ENCODE data around the gene PRDM10.
"Not testable (repeated sequence)": the region's sequence is repeated elsewhere in the genome, so short reads cannot be mapped to it uniquely, and the experiment has no call there.

The PRDM10 gene, protein sequence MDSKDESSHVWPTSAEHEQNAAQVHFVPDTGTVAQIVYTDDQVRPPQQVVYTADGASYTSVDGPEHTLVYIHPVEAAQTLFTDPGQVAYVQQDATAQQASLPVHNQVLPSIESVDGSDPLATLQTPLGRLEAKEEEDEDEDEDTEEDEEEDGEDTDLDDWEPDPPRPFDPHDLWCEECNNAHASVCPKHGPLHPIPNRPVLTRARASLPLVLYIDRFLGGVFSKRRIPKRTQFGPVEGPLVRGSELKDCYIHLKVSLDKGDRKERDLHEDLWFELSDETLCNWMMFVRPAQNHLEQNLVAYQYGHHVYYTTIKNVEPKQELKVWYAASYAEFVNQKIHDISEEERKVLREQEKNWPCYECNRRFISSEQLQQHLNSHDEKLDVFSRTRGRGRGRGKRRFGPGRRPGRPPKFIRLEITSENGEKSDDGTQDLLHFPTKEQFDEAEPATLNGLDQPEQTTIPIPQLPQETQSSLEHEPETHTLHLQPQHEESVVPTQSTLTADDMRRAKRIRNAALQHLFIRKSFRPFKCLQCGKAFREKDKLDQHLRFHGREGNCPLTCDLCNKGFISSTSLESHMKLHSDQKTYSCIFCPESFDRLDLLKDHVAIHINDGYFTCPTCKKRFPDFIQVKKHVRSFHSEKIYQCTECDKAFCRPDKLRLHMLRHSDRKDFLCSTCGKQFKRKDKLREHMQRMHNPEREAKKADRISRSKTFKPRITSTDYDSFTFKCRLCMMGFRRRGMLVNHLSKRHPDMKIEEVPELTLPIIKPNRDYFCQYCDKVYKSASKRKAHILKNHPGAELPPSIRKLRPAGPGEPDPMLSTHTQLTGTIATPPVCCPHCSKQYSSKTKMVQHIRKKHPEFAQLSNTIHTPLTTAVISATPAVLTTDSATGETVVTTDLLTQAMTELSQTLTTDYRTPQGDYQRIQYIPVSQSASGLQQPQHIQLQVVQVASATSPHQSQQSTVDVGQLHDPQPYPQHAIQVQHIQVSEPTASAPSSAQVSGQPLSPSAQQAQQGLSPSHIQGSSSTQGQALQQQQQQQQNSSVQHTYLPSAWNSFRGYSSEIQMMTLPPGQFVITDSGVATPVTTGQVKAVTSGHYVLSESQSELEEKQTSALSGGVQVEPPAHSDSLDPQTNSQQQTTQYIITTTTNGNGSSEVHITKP

DNA sequence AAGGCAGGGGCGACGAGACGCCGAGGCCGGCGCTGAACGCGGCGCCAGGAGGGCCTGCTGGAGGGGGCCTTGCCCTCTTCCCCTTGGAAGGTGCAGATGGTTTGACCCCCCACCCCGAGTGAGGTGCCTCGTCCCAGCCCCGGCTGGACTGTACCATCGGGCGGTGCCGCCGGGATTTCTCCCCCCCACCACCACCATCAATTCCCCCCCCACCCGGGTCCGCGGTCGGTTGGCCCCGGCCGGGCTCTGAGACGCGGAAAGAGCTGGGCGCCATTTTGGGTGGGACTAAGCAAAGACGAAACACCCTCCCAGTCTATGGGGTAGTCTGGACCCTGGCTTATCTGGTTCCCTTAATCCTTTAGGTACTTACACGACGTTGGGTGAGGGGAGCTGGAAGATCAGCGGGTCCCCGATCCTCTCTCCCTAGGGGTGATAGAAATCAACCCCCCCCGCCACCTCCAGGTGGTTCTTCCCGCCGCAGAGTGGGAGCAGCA, at the start of gene PRDM10:
Gene PRDM10, minus strand, starts transcription at position 484 of the 494 bp plus-strand sequence. CDS start 41,871 bp downstream, outside the sequence.
- DNase-seq, result peak; percentile 95 to 98

DNA sequence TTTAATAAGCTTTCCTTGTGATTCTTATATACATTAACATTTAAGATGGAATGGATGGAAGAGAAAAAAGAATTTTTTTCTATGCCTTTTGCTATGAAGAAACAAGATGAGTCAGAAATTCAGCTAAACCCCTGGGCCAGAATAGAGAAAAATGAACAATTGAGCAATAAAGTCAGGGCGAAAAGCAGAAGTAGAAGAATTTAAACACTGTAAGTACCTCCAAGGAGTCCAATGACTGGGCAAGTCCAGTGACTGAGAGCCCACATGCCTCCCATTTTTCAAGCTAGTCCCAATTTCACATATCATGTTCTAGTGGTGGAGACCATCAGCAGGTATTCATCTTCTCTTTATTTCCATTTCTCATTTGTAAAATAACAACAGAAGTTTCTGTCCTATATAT, 48.4 kb upstream of the PRDM10 start:
- DNase-seq, result peak in 1 of 2 donors; percentile 86

GRCh38 chr11:130050257-130050656, 47.6 kb upstream of the PRDM10 start:
- no peak for DNase-seq

GRCh38 chr11:130049328-130049771, 46.7 kb upstream of the PRDM10 start:
- DNase-seq, result no peak

DNA sequence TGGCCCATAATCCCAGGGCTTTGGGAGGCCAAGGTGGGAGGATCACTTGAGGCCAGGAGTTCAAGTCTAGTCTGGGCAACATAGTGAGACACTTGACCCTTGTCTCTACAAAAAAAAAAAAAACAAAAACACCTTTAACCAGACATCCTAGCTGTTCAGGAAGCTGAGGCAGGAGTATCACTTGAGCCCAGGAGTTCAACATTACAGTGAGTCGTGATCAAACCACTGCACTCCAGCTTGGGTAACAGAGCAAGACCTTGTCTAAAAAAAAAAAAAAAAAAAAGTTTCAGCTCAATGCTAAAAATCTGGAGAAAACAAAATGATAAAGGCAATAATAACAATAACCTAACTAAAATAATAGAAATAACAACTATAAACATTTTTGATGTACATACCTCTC, 44.5 kb upstream of the PRDM10 start:
- no peak for DNase-seq

GRCh38 chr11:130043575-130043974, 40.9 kb upstream of the PRDM10 start:
- DNase-seq, result no peak

DNA sequence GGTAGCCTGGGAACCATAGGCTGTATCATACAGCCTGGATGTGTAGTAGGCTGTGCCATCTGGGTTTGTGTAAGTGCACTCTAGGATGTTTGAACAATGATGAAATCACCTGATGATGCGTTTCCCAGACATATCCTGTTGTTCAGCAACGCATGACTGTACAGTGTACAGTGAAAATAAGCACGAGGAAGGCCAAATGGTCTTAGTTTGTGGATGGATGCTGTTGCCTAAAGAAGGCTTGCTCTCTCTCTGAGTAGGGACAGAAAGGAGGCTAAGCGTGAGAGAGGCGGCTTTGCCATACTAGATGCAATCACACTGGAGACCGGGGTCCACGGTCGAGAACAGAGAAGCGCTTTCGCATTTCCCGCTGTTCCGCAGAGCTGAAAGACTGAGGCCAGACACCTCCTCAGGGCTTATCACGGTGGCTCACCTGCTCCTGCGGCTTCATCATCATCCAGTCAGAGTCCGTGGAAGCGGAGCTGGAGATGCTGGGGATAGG, 39.5 kb upstream of the PRDM10 start:
- DNase-seq, result no peak

GRCh38 chr11:130040281-130040940, 37.8 kb upstream of the PRDM10 start:
- no peak for DNase-seq

- DNase-seq, result no peak
These were observed 35.4 kb upstream of the PRDM10 start for GRCh38 chr11:130037881-130038585.

DNA sequence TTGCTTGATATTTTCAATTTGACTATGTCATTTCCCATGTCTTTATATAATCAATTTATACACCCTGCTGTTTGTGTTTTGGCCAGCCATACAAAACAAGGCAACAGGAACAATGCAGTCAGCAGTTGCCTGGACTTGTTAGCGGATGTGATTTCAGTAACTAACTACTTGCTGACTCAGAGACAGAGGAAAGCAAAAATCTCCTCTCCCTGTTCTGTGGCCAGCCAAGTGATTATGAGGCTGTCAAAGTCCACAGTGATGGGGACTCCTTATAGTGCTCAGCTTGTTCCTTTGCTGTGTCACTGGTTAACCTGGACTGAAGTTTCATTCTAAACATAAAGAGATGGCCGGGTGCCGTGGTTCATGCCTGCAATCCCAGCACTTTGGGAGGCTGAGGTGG, 34.4 kb upstream of the PRDM10 start:
- no peak for DNase-seq

DNA sequence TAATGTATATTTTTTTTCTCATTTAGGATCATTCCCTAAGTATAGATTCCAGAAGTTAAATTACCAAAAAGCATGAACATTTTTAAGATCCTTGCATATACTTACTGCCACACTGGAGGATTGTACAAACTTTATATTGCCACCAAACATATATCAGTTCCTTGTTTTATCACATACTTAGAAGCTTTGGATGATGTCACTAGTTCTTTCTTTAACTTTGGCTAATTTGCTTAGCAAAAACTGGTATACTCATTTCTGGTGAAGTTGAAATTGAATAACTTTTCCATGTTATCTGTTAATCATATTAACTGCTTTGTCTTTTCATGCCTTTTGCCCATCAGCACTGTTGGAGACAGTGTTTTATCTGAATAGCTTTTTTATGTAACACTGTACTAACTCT, 31.6 kb upstream of the PRDM10 start:
- no peak for DNase-seq

- DNase-seq, result no peak
These were observed 30.3 kb upstream of the PRDM10 start for GRCh38 chr11:130032931-130033330.

DNA sequence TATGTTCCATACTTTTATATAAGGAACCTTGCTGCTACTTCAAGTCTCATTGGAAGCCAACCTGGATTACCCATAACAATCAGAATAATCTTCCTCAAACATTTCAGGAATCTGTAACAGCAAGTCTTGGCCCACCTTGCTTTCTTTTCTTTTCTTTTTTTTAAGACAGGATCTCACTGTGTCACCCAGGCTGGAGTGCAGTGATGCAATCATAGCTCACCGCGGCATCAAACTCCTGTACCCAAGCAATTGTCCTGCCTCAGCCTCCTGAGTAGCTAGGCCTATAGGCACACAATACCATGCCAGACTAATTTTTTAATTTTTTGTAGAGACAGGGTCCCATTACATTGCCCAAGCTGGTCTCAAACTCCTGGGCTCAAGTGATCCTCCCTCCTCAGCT, 29.3 kb upstream of the PRDM10 start:
- DNase-seq, result no peak

DNA sequence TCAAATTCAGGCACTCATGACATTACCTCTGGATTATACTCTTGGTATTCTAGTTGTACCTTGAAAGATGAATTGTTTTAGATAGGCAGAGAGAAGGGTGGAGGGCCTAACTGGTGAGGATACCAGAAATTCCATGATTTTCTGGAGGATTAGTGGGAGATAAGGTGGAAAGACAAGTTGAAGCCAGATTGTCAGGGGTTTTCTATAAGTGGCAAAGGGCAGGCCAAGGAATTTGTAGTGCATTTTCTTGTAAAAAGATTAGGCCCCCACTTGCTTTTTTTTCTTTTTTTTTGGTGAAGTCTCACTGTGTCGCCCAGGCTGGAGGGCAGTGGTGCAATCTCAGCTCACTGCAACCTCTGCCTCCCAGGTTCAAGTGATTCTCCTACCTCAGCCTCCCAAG, 28.4 kb upstream of the PRDM10 start:
- DNase-seq, result no peak

- no peak for DNase-seq
These were observed 26.5 kb upstream of the PRDM10 start for GRCh38 chr11:130029137-130029536.

DNA sequence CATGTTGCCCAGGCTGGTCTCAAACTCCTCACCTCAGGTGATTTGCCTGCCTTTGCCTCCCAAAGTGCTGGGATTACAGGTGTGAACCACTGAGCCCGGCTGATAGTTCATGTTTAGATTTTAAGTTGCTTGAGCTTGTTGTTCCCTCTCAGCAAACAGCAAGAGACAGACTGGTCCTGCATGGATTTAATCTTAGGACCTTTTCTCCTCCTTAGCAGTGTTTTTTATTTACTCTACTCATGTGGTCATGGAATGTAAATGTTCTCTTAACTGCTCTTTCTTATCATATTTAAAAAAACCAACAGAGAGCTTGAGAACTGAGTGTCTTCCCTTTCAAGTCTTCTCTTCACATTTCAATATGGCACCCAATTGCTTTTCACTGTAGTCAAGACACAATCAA, 22.7 kb upstream of the PRDM10 start:
- DNase-seq, result no peak

GRCh38 chr11:130024361-130024760, 21.7 kb upstream of the PRDM10 start:
- DNase-seq, result no peak

- no peak for DNase-seq
These were observed 20.6 kb upstream of the PRDM10 start for GRCh38 chr11:130023204-130023603.

GRCh38 chr11:130022799-130023198, 20.2 kb upstream of the PRDM10 start:
- no peak for DNase-seq

DNA sequence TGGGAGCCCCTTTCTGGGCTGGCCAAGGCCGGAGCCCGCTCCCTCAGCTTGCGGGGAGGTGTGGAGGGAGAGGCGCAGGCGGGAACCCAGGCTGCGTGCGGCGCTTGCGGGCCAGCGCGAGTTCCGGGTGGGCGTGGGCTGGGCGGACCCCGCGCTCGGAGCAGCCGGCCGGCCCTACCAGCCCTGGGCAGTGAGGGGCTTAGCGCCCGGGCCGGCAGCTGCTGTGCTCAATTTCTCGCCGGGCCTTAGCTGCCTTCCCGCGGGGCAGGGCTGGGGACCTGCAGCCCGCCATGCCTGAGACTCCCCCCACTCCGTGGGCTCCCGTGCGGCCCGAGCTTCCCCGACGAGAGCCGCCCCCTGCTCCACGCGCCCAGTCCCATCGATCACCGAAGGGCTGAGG, 19.0 kb upstream of the PRDM10 start:
- DNase-seq, result not testable (repeated sequence)

GRCh38 chr11:130020323-130020722, 17.7 kb upstream of the PRDM10 start:
- DNase-seq, result no peak

DNA sequence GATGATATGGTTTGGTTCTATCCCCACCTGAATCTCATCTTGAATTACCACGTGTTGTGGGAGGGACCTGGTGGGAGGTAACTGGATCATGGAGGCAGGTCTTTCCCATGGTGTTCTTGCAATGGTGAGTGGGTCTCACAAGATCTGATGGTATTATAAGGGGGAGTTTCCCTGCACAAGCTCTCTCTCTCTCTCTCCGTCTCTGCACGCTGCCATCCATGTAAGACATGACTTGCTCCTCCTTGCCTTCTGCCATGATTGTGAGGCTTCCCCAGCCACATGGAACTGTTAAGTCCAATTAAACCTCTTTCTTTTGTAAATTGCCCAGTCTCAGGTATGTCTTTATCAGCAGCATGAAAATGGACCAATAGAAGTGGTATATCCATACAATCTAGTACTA, 13.2 kb upstream of the PRDM10 start:
- not testable (repeated sequence) for DNase-seq

All from bone marrow (tissue), 2 donors.